ENCODE results near the gene DIP2C. TPM values are rescaled to one million over a fixed set of nuclear protein-coding genes. Genes with fewer than 3 reads are reported as not detected.

The DIP2C gene
- polyA plus RNA-seq, 3 donors = 0.11 TPM; not detected in 2

- Mint-ChIP-seq H3K36me3 (no peaks in the 10 kb centered on the region), H3K4me1 (peaks cover 19% of the 10 kb centered on the region), H3K27me3 (ENCODE audit: low read depth in 3 of 3) (peaks cover 1 to 8% (median 6%) of the 10 kb centered on the region in 3 donors), H3K4me3 (no peak overlapping the region), H3K9me3 (peaks cover 0 to 8% (median 1%) of the 10 kb centered on the region in 7 donors), H3K27ac (no peak overlapping the region)
- DNase-seq = no peak
- Histone ChIP-seq H3K79me2 (ENCODE audit: insufficient read depth, low read length) (no peaks in the 10 kb centered on the region), H4K20me1 (ENCODE audit: insufficient read depth, low read length) (no peaks in the 10 kb centered on the region), H3K36me3 (replicated peaks in 1 of 2; ENCODE audit: control insufficient read depth in 1 of 2, insufficient read depth in 2 of 2, low read length in 2 of 2) (no peaks in the 10 kb centered on the region), H3K27ac (ENCODE audit: low read depth in 1 of 2, low read length in 2 of 2) (no peak overlapping the region), H3K4me1 (ENCODE audit: control insufficient read depth in 1 of 2, insufficient read depth in 2 of 2, low read length in 2 of 2) (peaks cover 7 to 13% of the 10 kb centered on the region in 2 donors), H3K9ac (ENCODE audit: insufficient read depth, low read length, poor library complexity, severe bottlenecking) (no peak overlapping the region), H3K27me3 (ENCODE audit: control insufficient read depth in 2 of 2, insufficient read depth in 2 of 2, low read length in 2 of 2) (no peaks in the 10 kb centered on the region), H2AFZ (ENCODE audit: insufficient read depth, low read depth, low read length, poor library complexity, severe bottlenecking) (no peak overlapping the region), H3K9me3 (replicated peaks in 1 of 2; ENCODE audit: control insufficient read depth in 1 of 2, insufficient read depth in 1 of 2, low read length in 2 of 2) (no peaks in the 10 kb centered on the region), H3K4me2 (replicated peaks; ENCODE audit: extremely low read depth, low read length, poor library complexity, severe bottlenecking) (no peak overlapping the region), H3K4me3 (replicated peaks in 1 of 3; ENCODE audit: low read depth in 2 of 3, low read length in 3 of 3) (no peak overlapping the region)
- intact Hi-C loops (cut with micrococcal nuclease) = no loop called here
- no peak for TF ChIP-seq CTCF (IDR thresholded peaks at IDR 0.05)
- WGBS (ENCODE audit: insufficient coverage) = 96% methylated on average over 5 of the region's 5 CpGs
Measured at GRCh38 chr10:278707-279106, 410.8 kb downstream of the DIP2C start.

- H3K27ac ChIP-seq (ENCODE audit: low read depth in 1 of 2, low read length in 2 of 2) = no peak overlapping the region
- Mint-ChIP-seq H3K27me3 (ENCODE audit: low read depth in 3 of 3) (peaks cover 3 to 10% (median 6%) of the 10 kb centered on the region in 3 donors), H3K27ac (peak overlapping the region in 1 of 7 donors; percentile 51), H3K9me3 (peaks cover 0 to 8% (median 1%) of the 10 kb centered on the region in 7 donors), H3K36me3 (no peaks in the 10 kb centered on the region), H3K4me3 (no peak overlapping the region), H3K4me1 (peaks cover 14% of the 10 kb centered on the region)
- no peak overlapping the region for H3K4me2 ChIP-seq (replicated peaks; ENCODE audit: extremely low read depth, low read length, poor library complexity, severe bottlenecking)
- H3K4me3 ChIP-seq (replicated peaks in 1 of 3; ENCODE audit: low read depth in 2 of 3, low read length in 3 of 3) = no peak overlapping the region
- no peaks in the 10 kb centered on the region for H3K36me3 ChIP-seq (replicated peaks in 1 of 2; ENCODE audit: control insufficient read depth in 1 of 2, insufficient read depth in 2 of 2, low read length in 2 of 2)
- no peak overlapping the region for H3K9ac ChIP-seq (ENCODE audit: insufficient read depth, low read length, poor library complexity, severe bottlenecking)
- intact Hi-C loops (cut with micrococcal nuclease) = no loop called here
- H3K4me1 ChIP-seq (ENCODE audit: control insufficient read depth in 1 of 2, insufficient read depth in 2 of 2, low read length in 2 of 2) = peaks cover 7 to 12% of the 10 kb centered on the region in 2 donors
- no peak for DNase-seq
- TF ChIP-seq CTCF (IDR thresholded peaks at IDR 0.05) = no peak
- H3K9me3 ChIP-seq (replicated peaks in 1 of 2; ENCODE audit: control insufficient read depth in 1 of 2, insufficient read depth in 1 of 2, low read length in 2 of 2) = no peaks in the 10 kb centered on the region
- no peak overlapping the region for H2AFZ ChIP-seq (ENCODE audit: insufficient read depth, low read depth, low read length, poor library complexity, severe bottlenecking)
- no peaks in the 10 kb centered on the region for H3K79me2 ChIP-seq (ENCODE audit: insufficient read depth, low read length)
- WGBS (ENCODE audit: insufficient coverage) = 97% methylated on average over 19 of the region's 19 CpGs
- no peaks in the 10 kb centered on the region for H3K27me3 ChIP-seq (ENCODE audit: control insufficient read depth in 2 of 2, insufficient read depth in 2 of 2, low read length in 2 of 2)
- H4K20me1 ChIP-seq (ENCODE audit: insufficient read depth, low read length) = no peaks in the 10 kb centered on the region
Measured at GRCh38 chr10:277963-278362, 411.5 kb downstream of the DIP2C start.

All from CD14-positive monocyte (primary cell).